SK-N-SH treated with all-trans-retinoic acid at 6 μM for 48 hours (cell line): ENCODE data around the gene TAOK3.

Source experiments
- CSRNP3 ChIP-seq: fragments of 250-450 bp; sonication (Bioruptor Pico); IDR thresholded peaks from 2 replicates; pipeline ENCODE4 v1.5.1; 2021; ENCODE audit warnings: mild to moderate bottlenecking, moderate library complexity
- GLIS3 ChIP-seq: fragments of 250-450 bp; sonication (Bioruptor Pico); IDR thresholded peaks from 2 replicates; pipeline ENCODE4 v1.5.0; 2020; ENCODE audit warnings: mild to moderate bottlenecking, moderate library complexity
- PATZ1 ChIP-seq: fragments of 250-450 bp; sonication (Bioruptor Pico); IDR thresholded peaks from 2 replicates; pipeline ENCODE4 v1.8.0; 2020; ENCODE audit warnings: mild to moderate bottlenecking, moderate library complexity, borderline replicate concordance
- POU6F1 ChIP-seq: fragments of 250-450 bp; sonication (Bioruptor Pico); IDR thresholded peaks from 2 replicates; pipeline ENCODE4 v1.8.0; 2021; ENCODE audit warnings: low read depth, mild to moderate bottlenecking, moderate library complexity, borderline replicate concordance
- RARB ChIP-seq: fragments of 250-450 bp; sonication (Bioruptor Pico); IDR thresholded peaks from 2 replicates; pipeline ENCODE4 v1.8.0; 2021; ENCODE audit warnings: mild to moderate bottlenecking, moderate library complexity
- TCF4 ChIP-seq: fragments of 250-450 bp; sonication (Bioruptor Pico); IDR thresholded peaks from 2 replicates; pipeline ENCODE4 v1.8.0; 2021; ENCODE audit warnings: mild to moderate bottlenecking, moderate library complexity, borderline replicate concordance
- TOX ChIP-seq: fragments of 250-450 bp; sonication (Bioruptor Pico); IDR thresholded peaks from 2 replicates; pipeline ENCODE4 v1.8.0; 2021; ENCODE audit warnings: mild to moderate bottlenecking, moderate library complexity, borderline replicate concordance
- TSHZ2 ChIP-seq: fragments of 250-450 bp; sonication (Bioruptor Pico); IDR thresholded peaks from 2 replicates; pipeline ENCODE4 v1.5.0; 2020; ENCODE audit warnings: mild to moderate bottlenecking, moderate library complexity
- ZC3H10 ChIP-seq: fragments of 250-450 bp; sonication (Bioruptor Pico); IDR thresholded peaks from 2 replicates; pipeline ENCODE4 v1.5.1; 2021; ENCODE audit warnings: mild to moderate bottlenecking, moderate library complexity
- ZFP3 ChIP-seq: fragments of 250-450 bp; sonication (Bioruptor Pico); IDR thresholded peaks from 2 replicates; pipeline ENCODE4 v1.5.0; 2020; ENCODE audit warnings: mild to moderate bottlenecking, moderate library complexity
- ZFP30 ChIP-seq: fragments of 450-650 bp; formaldehyde crosslinking; IDR thresholded peaks from 2 replicates; pipeline ENCODE4 v1.5.0; 2022; ENCODE audit warnings: mild to moderate bottlenecking, moderate library complexity
- ZNF70 ChIP-seq: fragments of 450-650 bp; formaldehyde crosslinking; IDR thresholded peaks from 2 replicates; pipeline ENCODE4 v1.5.0; 2020; ENCODE audit warnings: mild to moderate bottlenecking, moderate library complexity

- TF ChIP-seq ZFP30 (CRISPR knock-in tag) = no peak
- no peak for TF ChIP-seq PATZ1
- no peak for TF ChIP-seq POU6F1 (CRISPR knock-in tag)
- TF ChIP-seq GLIS3 (CRISPR knock-in tag) = no peak
- no peak for TF ChIP-seq CSRNP3
- TF ChIP-seq ZFP3 = no peak
- TF ChIP-seq TSHZ2 (CRISPR knock-in tag) = no peak
- no peak for TF ChIP-seq RARB
- TF ChIP-seq TOX (CRISPR knock-in tag) = no peak
- no peak for TF ChIP-seq ZC3H10 (CRISPR knock-in tag)
- no peak for TF ChIP-seq ZNF70 (CRISPR knock-in tag)
- no peak for TF ChIP-seq TCF4 (CRISPR knock-in tag)
These were observed 4.5 kb upstream of the TAOK3 start for GRCh38 chr12:118377021-118377883.
